WTC11 (cell line): ENCODE measurements around the gene VAV2.

Source experiments
- ATF6 ChIP-seq: sonication (generic); formaldehyde crosslinking; IDR thresholded peaks from 2 replicates; pipeline ENCODE4 v1.8.1; 2023; ENCODE audit warnings: mild to moderate bottlenecking, missing genetic modification reagents
- CTCF ChIP-seq: fragments of 200-600 bp; IDR thresholded peaks from 2 replicates; pipeline ENCODE4 v1.8.0; 2022; ENCODE audit warnings: antibody characterized with exemption
- HMGXB4 ChIP-seq: sonication (generic); formaldehyde crosslinking; IDR thresholded peaks from 2 replicates; pipeline ENCODE4 v1.8.1; 2023; ENCODE audit warnings: mild to moderate bottlenecking, moderate library complexity, missing genetic modification reagents
- IRF1 ChIP-seq: sonication (generic); formaldehyde crosslinking; IDR thresholded peaks from 2 replicates; pipeline ENCODE4 v1.8.0; 2023; ENCODE audit warnings: missing genetic modification reagents
- KAT7 ChIP-seq: sonication (generic); formaldehyde crosslinking; IDR thresholded peaks from 2 replicates; pipeline ENCODE4 v1.8.1; 2023; ENCODE audit warnings: missing genetic modification reagents, mild to moderate bottlenecking, borderline replicate concordance
- NFYB ChIP-seq: sonication (generic); formaldehyde crosslinking; conservative IDR thresholded peaks from 2 replicates; pipeline ENCODE4 v1.8.0; 2022; ENCODE audit warnings: low read depth, missing genetic modification reagents
- PREB ChIP-seq: sonication (generic); formaldehyde crosslinking; IDR thresholded peaks from 2 replicates; pipeline ENCODE4 v1.8.1; 2022; ENCODE audit warnings: mild to moderate bottlenecking, missing genetic modification reagents, moderate library complexity, borderline replicate concordance
- TP53 ChIP-seq: sonication (generic); formaldehyde crosslinking; IDR thresholded peaks from 2 replicates; pipeline ENCODE4 v1.8.1; 2023; ENCODE audit warnings: mild to moderate bottlenecking, missing genetic modification reagents
- ZNF281 ChIP-seq: sonication (generic); formaldehyde crosslinking; IDR thresholded peaks from 2 replicates; pipeline ENCODE4 v1.8.0; 2023; ENCODE audit warnings: mild to moderate bottlenecking, missing genetic modification reagents
- ZNF532 ChIP-seq: fragments of 250-450 bp; sonication (Bioruptor Pico); IDR thresholded peaks from 2 replicates; pipeline ENCODE4 v1.9.0; 2021; ENCODE audit warnings: mild to moderate bottlenecking, borderline replicate concordance

- TF ChIP-seq CTCF (no peak), TP53 (CRISPR knock-in tag) (no peak), ZNF281 (CRISPR knock-in tag) (no peak), KAT7 (CRISPR knock-in tag) (no peak), ZNF532 (CRISPR knock-in tag) (no peak), NFYB (CRISPR knock-in tag) (no peak), HMGXB4 (CRISPR knock-in tag) (no peak), ATF6 (CRISPR knock-in tag) (no peak), IRF1 (CRISPR knock-in tag) (no peak), PREB (no peak)
These were observed 13.3 kb upstream of the VAV2 start for GRCh38 chr9:134005381-134005780.
